ENCODE data around the gene ACAP3.

DNA sequence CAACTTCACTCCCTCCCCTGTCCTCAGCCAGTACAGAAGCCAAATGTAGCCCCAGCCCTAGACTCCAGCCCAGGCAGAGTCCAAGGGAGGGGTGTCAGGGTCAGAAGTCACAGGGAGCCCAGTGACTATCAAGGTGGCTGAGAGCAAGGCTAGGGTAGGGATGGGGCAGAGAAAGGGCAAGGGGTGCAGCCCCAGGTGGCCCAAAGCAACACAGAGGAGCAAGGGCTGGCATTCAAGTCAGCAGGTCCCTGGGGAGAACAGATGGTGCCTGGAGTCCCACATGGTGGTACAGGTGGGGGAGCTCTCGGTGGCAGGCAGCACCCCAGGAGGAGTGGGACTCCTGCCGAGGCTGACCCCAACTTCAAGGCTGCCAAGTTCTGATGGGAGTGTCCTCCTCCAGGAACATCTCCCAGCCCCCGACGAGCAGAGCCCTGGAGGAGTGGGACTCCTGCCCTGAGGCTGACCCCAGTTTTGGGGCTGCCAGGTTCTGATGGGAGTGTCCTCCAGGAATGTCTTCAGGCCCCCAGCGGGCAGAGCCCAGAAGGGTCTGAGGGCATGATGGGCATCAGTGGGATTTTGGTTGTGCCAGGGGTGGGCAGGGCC is 45.2 kb upstream of the ACAP3 start:
- TF ChIP-seq, protein P1, sequence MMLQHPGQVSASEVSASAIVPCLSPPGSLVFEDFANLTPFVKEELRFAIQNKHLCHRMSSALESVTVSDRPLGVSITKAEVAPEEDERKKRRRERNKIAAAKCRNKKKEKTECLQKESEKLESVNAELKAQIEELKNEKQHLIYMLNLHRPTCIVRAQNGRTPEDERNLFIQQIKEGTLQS (IDR thresholded peaks at IDR 0.05) = no peak
- TF ChIP-seq MAX (IDR thresholded peaks at IDR 0.05) (no peak), YY1 (IDR thresholded peaks at IDR 0.05) (no peak), CTCF (IDR thresholded peaks at IDR 0.05; ENCODE audit: low read depth, low read length, missing input control) (no peak), RAD21 (IDR thresholded peaks at IDR 0.05) (no peak), TAF1 (conservative IDR thresholded peaks at IDR 0.05) (no peak), HNF4A (conservative IDR thresholded peaks at IDR 0.05) (no peak)

Measured in liver (tissue), 3 donors.